Effector memory CD4-positive, alpha-beta T cell (primary cell): ENCODE results near the gene MSMB.

Experiments used
- DNase-seq, 3 donors: peaks; one replicate each; pipeline ENCODE4 v3.0.0-alpha.2; 2020
- H3K27ac ChIP-seq: 2 replicates; pipeline ENCODE4 v1.7.0; 2013; ENCODE audit warnings: mild to moderate bottlenecking, low read length, moderate library complexity; ENCODE audit not compliant: insufficient read depth, poor library complexity, severe bottlenecking
- H3K27me3 ChIP-seq: replicated peaks from 2 replicates; pipeline ENCODE4 v1.7.0; 2013; ENCODE audit warnings: mild to moderate bottlenecking, low read length; ENCODE audit not compliant: insufficient read depth, control insufficient read depth, poor library complexity, severe bottlenecking
- H3K36me3 ChIP-seq: 2 replicates; pipeline ENCODE4 v1.7.0; 2013; ENCODE audit warnings: mild to moderate bottlenecking, low read length, moderate library complexity; ENCODE audit not compliant: control insufficient read depth, insufficient read depth
- H3K4me1 ChIP-seq: 2 replicates; pipeline ENCODE4 v1.7.0; 2013; ENCODE audit warnings: low read length, mild to moderate bottlenecking; ENCODE audit not compliant: control insufficient read depth, insufficient read depth, poor library complexity, severe bottlenecking
- H3K4me3 ChIP-seq: 2 replicates; pipeline ENCODE4 v1.7.0; 2013; ENCODE audit warnings: low read length, low read depth, mild to moderate bottlenecking; ENCODE audit not compliant: insufficient read depth, poor library complexity, severe bottlenecking
- H3K9me3 ChIP-seq: 2 replicates; pipeline ENCODE4 v1.7.0; 2013; ENCODE audit warnings: mild to moderate bottlenecking, low read length, moderate library complexity; ENCODE audit not compliant: control insufficient read depth

The MSMB gene

DNA sequence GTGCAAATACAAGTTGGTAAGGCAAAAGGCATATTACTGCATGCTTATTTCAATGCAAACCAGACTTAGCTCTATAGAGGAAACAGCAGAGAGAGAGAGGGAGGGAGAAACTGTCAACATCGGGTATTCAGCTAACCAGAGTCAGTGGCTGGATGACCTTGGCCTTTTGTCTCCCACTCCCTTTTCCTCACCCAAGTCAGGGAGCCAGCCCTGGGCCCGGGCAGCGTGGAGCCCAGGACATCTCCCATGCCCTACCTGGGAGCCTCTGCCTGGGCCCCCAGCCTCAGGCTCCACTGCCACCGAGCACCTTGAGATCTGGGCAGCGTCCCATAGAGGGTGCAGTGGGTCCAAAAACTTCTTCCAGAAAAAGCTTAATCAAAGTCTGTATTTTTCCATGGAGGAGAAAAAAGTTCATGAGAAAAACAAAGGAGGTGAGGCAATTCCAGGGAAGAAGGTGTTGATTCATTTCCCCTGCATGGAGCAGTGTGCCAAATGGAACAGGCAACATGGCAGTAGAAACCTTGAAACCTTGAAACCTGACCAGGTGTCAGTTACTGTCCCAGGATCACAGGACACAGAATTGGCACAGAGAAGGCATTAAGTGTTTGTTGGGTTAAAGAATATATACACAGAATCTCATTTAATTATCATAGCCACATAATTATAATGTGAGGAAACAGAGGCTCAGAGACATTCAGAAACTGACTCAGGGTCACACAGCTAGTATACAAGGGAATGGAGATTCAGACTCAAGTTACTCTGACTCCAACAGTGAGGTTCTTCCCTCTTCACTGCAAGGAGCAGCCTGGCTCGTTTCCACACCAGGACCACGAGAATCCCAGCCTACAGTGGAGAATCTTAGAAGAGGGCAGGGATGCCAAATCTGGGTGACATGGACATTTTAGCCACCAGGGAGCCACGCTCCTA lies 9.9 kb downstream of the MSMB start:
- Histone ChIP-seq H3K4me1 (no peaks in the 10 kb centered on the region), H3K36me3 (no peaks in the 10 kb centered on the region), H3K27me3 (no peaks in the 10 kb centered on the region), H3K27ac (no peak overlapping the region), H3K9me3 (no peaks in the 10 kb centered on the region), H3K4me3 (no peak overlapping the region)
- no peak for DNase-seq

DNA sequence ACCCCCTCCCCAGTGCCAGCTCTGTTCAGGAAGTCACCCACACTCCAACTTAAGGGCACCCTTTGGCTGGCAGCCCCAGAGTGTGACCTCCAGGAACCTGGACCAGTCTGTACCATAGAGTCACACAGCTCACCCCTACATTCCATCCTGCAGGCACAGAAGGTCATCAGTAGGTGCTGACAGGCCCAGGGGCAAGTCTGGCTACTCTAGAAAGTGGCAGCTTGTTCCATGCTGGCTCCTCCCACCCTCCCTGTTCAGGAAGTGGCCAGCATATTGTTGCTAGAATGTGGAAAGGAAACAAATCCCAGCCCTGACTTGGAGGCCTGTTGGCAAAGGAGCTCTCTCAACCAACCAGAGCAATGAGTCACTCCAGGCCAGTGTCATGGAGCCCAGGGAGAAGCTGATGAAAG lies 12.5 kb downstream of the MSMB start:
- no peaks in the 10 kb centered on the region for H3K9me3 ChIP-seq
- peaks cover 19% of the 10 kb centered on the region for H3K4me1 ChIP-seq
- H3K27me3 ChIP-seq, result no peaks in the 10 kb centered on the region
- no peak overlapping the region for H3K4me3 ChIP-seq
- H3K27ac ChIP-seq, result no peak overlapping the region
- H3K36me3 ChIP-seq, result no peaks in the 10 kb centered on the region
- DNase-seq, result no peak

DNA sequence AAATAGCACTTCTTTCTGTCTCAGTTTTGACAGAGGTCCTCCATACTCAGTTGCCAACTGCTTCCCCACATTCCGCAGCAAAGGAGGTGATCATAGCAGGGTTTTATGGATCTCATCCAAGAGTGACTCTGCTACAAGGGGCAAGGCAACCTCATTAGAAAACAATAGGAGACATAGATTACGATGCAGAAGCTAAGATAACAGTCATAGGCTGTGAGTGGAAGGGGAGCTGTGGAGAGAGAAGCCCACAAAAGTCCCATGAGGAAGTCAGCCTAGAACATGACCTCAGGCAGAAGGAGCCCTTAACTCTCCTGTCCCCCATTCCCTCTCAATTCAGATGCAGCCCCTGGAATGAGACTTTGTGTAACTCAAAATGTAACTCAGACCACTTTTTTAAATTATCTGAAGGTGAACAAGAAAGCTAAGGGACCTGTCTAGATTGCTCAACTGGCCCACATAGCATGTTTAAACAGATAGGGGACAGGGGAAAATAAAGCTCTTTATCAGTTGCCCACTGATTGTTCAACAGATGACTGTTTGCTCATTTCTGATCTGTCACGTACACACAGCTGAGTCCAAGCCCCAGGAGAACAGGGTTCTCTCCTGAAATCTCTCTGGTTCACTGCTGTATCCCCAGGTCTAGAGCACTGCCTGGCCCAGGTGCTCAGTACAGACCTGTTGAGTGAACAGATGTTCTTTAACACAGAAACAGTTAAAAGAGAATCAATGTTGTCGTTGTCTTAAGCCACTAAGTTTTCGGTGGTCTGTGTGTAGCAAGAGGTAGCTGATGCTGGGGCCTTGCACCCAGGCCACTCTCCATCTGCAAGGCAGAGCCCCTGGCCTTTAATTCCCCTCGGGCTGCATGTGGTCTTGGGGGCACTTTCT lies 14.2 kb downstream of the MSMB start:
- H3K4me3 ChIP-seq, result no peak overlapping the region
- H3K4me1 ChIP-seq, result peaks cover 22% of the 10 kb centered on the region
- no peaks in the 10 kb centered on the region for H3K9me3 ChIP-seq
- H3K36me3 ChIP-seq, result no peaks in the 10 kb centered on the region
- H3K27me3 ChIP-seq, result no peaks in the 10 kb centered on the region
- DNase-seq, result no peak
- no peak overlapping the region for H3K27ac ChIP-seq

DNA sequence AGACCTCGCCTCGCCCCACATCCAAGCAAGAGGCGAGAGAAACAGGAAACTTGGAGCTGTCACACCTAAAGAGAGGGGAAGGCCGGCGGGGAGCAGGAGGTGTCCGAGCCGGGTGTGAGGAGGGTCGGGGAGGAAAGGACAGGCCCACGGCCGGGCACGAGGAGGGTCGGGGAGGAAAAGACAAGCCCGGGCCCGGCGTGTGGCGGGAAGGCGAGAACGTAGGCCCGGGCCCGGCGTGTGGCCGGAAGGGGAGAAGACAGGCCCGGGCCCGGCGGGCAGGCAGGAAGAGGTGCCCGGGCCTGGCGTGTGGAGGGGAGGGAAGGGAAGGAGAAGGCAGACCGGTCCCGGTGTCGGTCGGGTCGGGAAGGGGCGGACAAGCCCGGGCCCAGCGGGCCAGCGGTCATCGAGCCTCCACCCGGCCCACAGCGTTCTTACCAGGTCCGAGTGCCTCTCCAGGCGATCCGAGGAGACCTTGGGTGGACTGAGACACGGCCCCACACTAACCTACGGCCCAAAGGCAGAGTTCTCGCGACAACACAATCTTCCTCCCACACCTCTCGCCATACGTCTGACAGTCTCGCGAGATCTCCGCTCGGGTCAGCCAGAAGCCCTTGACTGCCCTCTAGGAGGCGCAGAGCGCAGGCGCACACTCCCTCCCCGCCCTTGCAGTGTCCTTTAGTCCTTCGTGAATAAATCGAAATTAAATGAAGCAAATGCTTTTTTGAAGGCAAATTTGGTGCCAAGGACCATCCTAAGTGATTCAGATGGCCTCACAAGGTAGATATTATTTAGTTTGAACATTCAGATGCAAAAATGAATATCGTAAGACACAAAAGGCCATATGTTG lies 15.8 kb downstream of the MSMB start, which contains the start of gene NCOA4:
Gene NCOA4 (minus strand): TSS at position 533 of the 847 bp plus-strand sequence. CDS start 13,943 bp downstream, outside the sequence.
- peaks cover 32% of the 10 kb centered on the region for H3K4me1 ChIP-seq
- no peaks in the 10 kb centered on the region for H3K36me3 ChIP-seq
- H3K9me3 ChIP-seq, result no peaks in the 10 kb centered on the region
- DNase-seq, result peak; percentile 90 to 98 (median 92)
- no peaks in the 10 kb centered on the region for H3K27me3 ChIP-seq
- peak within 1 kb of the TSS; percentile 88 for H3K27ac ChIP-seq
- H3K4me3 ChIP-seq, result peak within 1 kb of the TSS; percentile 76

DNA sequence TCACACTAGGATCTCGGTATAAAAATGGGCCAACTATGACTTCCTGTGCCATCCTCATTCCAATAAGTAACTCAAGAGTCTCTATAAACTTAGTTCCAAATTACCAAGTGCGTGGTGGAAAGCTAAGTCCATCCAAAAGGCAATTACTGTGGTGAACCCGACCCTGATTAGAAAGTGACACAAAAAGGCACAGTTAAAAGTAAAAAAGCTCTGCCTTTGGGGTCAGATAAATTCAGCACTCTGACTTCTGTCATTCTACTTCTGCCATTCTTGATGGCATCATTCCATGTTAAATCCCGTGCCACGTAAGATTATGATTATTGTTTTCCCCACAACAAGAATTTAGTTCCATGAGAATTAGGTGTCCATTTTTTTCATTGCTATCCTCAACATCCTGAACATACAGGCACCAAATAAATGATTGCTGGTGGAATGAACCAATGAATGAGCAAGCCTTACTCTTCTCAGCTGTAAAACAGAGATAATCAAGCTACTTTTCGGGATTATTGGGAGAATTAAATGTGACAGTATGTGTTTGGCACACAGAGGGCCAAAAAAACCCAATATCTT lies 16.5 kb downstream of the MSMB start:
- no peaks in the 10 kb centered on the region for H3K9me3 ChIP-seq
- H3K4me3 ChIP-seq, result peak overlapping the region; percentile 76
- H3K27me3 ChIP-seq, result no peaks in the 10 kb centered on the region
- DNase-seq, result no peak
- peak overlapping the region; percentile 88 for H3K27ac ChIP-seq
- peaks cover 32% of the 10 kb centered on the region for H3K4me1 ChIP-seq
- no peaks in the 10 kb centered on the region for H3K36me3 ChIP-seq

DNA sequence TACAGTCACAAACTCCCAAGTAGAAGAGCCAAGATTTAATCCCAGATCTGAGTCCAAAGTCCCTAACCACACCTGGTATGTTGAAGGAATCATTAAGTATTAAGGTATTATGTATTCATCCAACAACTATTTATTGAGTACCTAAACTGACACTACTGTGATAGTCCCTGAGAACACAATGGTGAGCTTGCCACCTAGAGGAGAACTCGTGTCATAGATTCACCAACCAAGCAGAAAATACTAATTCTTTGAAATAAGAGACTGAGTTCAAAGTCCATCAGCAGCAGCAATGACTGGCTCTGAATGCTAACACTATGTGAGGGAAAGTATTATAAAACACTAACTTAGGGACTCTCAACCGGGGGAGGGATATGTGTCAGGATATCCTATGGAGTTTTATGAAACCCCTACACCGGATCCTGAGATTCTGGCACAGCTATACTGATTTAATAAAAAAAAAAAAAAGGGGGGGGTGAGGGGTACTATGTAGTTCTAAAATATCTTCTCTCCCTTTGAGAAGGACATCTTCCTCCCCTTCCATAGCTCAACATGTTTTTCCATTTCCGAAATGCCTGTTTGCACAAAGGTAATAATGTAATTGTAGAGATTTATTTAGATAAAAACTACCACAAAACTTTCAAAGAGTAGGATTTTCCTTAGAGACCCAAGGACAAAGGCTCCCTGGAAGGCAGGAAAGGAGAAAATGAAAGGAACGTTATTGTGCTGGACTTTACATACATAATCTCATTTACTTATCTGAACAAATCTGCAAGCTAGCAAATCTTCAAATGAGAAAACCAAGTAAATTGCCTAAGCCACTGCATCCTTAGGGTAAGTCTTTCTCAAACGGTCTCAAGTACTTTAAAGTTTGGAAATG lies 17.2 kb downstream of the MSMB start:
- Histone ChIP-seq H3K27ac (peak overlapping the region; percentile 88), H3K36me3 (no peaks in the 10 kb centered on the region), H3K9me3 (no peaks in the 10 kb centered on the region), H3K4me3 (peak overlapping the region; percentile 76), H3K27me3 (no peaks in the 10 kb centered on the region), H3K4me1 (peaks cover 32% of the 10 kb centered on the region)
- DNase-seq, result peak in 1 of 3 donors; percentile 8

DNA sequence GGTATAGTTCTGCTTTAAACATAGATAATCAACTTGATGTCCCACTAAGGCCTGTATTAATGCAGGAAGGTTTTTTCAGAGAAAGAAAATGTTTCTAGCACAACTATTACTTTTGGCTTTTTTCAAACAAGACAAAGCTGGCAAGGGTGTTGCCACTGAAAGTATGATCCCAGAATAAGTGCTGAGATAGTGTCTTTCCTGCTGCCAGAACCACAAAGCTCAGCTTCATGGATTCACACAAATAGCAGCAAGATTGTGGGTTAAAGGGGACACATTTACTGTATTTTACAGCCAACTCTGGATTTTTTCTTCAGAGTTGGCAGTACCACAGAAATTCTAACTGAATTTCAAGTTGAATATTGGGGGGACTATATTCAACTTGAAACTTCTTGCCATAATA lies 20.0 kb downstream of the MSMB start:
- H3K4me1 ChIP-seq, result peaks cover 36% of the 10 kb centered on the region
- H3K9me3 ChIP-seq, result no peaks in the 10 kb centered on the region
- no peaks in the 10 kb centered on the region for H3K36me3 ChIP-seq
- no peaks in the 10 kb centered on the region for H3K27me3 ChIP-seq
- no peak overlapping the region for H3K27ac ChIP-seq
- DNase-seq, result no peak
- no peak overlapping the region for H3K4me3 ChIP-seq

DNA sequence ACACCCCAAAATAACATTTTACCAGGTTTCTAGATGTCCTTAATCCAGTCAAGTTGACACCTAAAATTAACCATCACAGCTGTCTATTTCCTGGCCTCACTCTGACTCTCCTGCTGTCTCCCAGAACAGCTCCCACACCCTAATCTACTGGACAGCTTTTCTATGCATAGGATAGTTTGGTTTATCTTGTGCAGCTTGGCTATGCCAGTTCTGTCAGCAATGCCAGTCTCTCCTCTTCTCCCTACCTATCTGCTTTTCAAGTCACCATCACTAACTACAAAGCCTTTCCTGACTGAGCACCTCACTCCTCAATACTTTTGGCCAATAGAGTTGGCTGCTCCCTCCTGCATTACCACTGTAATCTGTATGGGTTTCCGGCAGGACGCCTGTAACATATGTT lies 20.7 kb downstream of the MSMB start:
- Histone ChIP-seq H3K4me3 (no peak overlapping the region), H3K36me3 (no peaks in the 10 kb centered on the region), H3K27ac (no peak overlapping the region), H3K27me3 (no peaks in the 10 kb centered on the region), H3K4me1 (peaks cover 32% of the 10 kb centered on the region), H3K9me3 (no peaks in the 10 kb centered on the region)
- DNase-seq, result no peak
